H1 (cell line): Measurements from ENCODE around the gene ADAMTS14. TPM values are rescaled to one million over a fixed set of nuclear protein-coding genes. Genes with fewer than 3 reads are reported as not detected.

Experiments used
- CTCF ChIA-PET: fragments of 300-600 bp; sonication (Branson Sonifier 250); formaldehyde crosslinking; loops from one replicate; lab custom pipeline; 2021; ENCODE audit not compliant: partially characterized antibody; lab: Charles Lee
- POLR2A ChIA-PET: fragments of 300-600 bp; sonication (Branson Sonifier 250); formaldehyde crosslinking; loops from one replicate; lab custom pipeline; 2021; ENCODE audit warnings: inconsistent platforms; ENCODE audit not compliant: partially characterized antibody; lab: Charles Lee
- DNase-seq, 2 experiments: peaks; one replicate each; pipeline versions ENCODE4 v3.0.0 to v3.0.0-alpha.2; 2010 to 2022; ENCODE audit warnings: low spot score in 2 of 2, low read depth in 1 of 2, mixed read lengths in 1 of 2
- FAIRE-seq: peaks from 2 replicates; lab custom pipeline; 2011; peaks lifted over from hg19 to GRCh38; lab: Jason Lieb, UNC
- H2AFZ ChIP-seq: 2 replicates; pipeline ENCODE4 v1.8.1; 2012; ENCODE audit warnings: low read length, inconsistent platforms
- H2AK5ac ChIP-seq: 2 replicates; pipeline ENCODE4 v1.6.1; 2013; ENCODE audit warnings: low read depth, low read length
- H2BK120ac ChIP-seq: replicated peaks from 2 replicates; pipeline ENCODE3; 2013; ENCODE audit warnings: low read depth, low read length, inconsistent platforms
- H2BK12ac ChIP-seq: 2 replicates; pipeline ENCODE4 v1.6.1; 2013; ENCODE audit warnings: low read depth, low read length
- H2BK15ac ChIP-seq: 2 replicates; pipeline ENCODE4 v1.6.1; 2013; ENCODE audit warnings: low read length
- H2BK20ac ChIP-seq: 2 replicates; pipeline ENCODE4 v1.6.1; 2013; ENCODE audit warnings: low read length
- H2BK5ac ChIP-seq: 2 replicates; pipeline ENCODE4 v1.6.1; 2013; ENCODE audit warnings: low read depth, low read length
- H3K14ac ChIP-seq: 2 replicates; pipeline ENCODE4 v1.6.1; 2013; ENCODE audit warnings: inconsistent platforms; ENCODE audit not compliant: insufficient read length
- H3K18ac ChIP-seq: 2 replicates; pipeline ENCODE4 v1.6.1; 2013; ENCODE audit warnings: low read length; ENCODE audit errors: extremely low read depth
- H3K23ac ChIP-seq: 2 replicates; pipeline ENCODE4 v1.6.1; 2013; ENCODE audit warnings: inconsistent platforms; ENCODE audit not compliant: insufficient read length
- H3K23me2 ChIP-seq: 2 replicates; pipeline ENCODE4 v1.6.1; 2013; ENCODE audit warnings: low read depth, low read length
- H3K27ac ChIP-seq: 2 replicates; pipeline ENCODE4 v1.6.1; 2011; ENCODE audit warnings: low read depth, low read length, inconsistent platforms
- H3K27me3 ChIP-seq, 4 experiments: replicated peaks in 1 of 4; 1 replicate in 1 of 4; 2 replicates in 3 of 4; pipeline versions ENCODE4 v1.6.1 to v1.8.1; 2011 to 2013; ENCODE audit warnings: low read length in 3 of 4, mild to moderate bottlenecking in 3 of 4, inconsistent platforms in 2 of 4, mixed read lengths in 2 of 4, moderate library complexity in 1 of 4; ENCODE audit not compliant: control insufficient read depth in 3 of 4, insufficient read depth in 3 of 4; ENCODE audit errors: extremely low read depth in 1 of 4
- H3K36me3 ChIP-seq, 4 experiments: 2 replicates each; pipeline versions ENCODE4 v1.6.1 to v1.8.1; 2011 to 2013; ENCODE audit warnings: mild to moderate bottlenecking in 4 of 4, low read length in 3 of 4, moderate library complexity in 2 of 4, control low read depth in 1 of 4, inconsistent platforms in 1 of 4; ENCODE audit not compliant: insufficient read depth in 4 of 4, control insufficient read depth in 2 of 4
- H3K4ac ChIP-seq: replicated peaks from 2 replicates; pipeline ENCODE3; 2013; ENCODE audit warnings: low read length, low read depth, mixed read lengths, inconsistent platforms; ENCODE audit not compliant: insufficient read length
- H3K4me1 ChIP-seq, 4 experiments: replicated peaks in 1 of 4; 1 replicate in 1 of 4; 2 replicates in 3 of 4; pipeline versions ENCODE4 v1.6.1 to v1.8.1; 2011 to 2013; ENCODE audit warnings: low read length in 3 of 4, inconsistent platforms in 2 of 4, mixed read lengths in 1 of 4; ENCODE audit not compliant: insufficient read depth in 4 of 4, control insufficient read depth in 3 of 4
- H3K4me2 ChIP-seq, 2 experiments: 2 replicates each; pipeline versions ENCODE4 v1.6.1 to v1.8.1; 2011 to 2013; ENCODE audit warnings: low read depth in 2 of 2, low read length in 2 of 2, control low read depth in 1 of 2, inconsistent platforms in 1 of 2, mild to moderate bottlenecking in 1 of 2; ENCODE audit not compliant: insufficient read depth in 1 of 2
- H3K4me3 ChIP-seq, 4 experiments: fragments of 200-600, 300-600 bp in 1 of 4; sonication (generic), shearing (Covaris generic), sonication (Bioruptor Twin) in 1 of 4; 2 replicates each; pipeline versions ENCODE4 v1.5.1 to v1.8.1; 2011 to 2016; ENCODE audit warnings: low read length in 4 of 4, low read depth in 3 of 4, control low read depth in 2 of 4, inconsistent platforms in 2 of 4, mild to moderate bottlenecking in 2 of 4, mixed read lengths in 1 of 4, moderate library complexity in 1 of 4; ENCODE audit not compliant: insufficient read depth in 2 of 4; ENCODE audit errors: extremely low read depth in 1 of 4
- H3K56ac ChIP-seq: replicated peaks from 2 replicates; pipeline ENCODE3; 2013; ENCODE audit warnings: low read depth, mild to moderate bottlenecking, mixed read lengths, low read length, inconsistent platforms; ENCODE audit not compliant: insufficient read length
- H3K79me1 ChIP-seq: 2 replicates; pipeline ENCODE4 v1.6.1; 2013; ENCODE audit warnings: low read depth, low read length, control low read depth
- H3K79me2 ChIP-seq, 2 experiments: 2 replicates each; pipeline versions ENCODE4 v1.6.1 to v1.8.1; 2012 to 2013; ENCODE audit warnings: low read length in 2 of 2, mild to moderate bottlenecking in 2 of 2, inconsistent platforms in 1 of 2; ENCODE audit not compliant: insufficient read depth in 2 of 2, control insufficient read depth in 1 of 2
- H3K9ac ChIP-seq, 4 experiments: replicated peaks in 1 of 4; 1 replicate in 1 of 4; 2 replicates in 3 of 4; pipeline versions ENCODE4 v1.6.1 to v1.8.1; 2011 to 2013; ENCODE audit warnings: low read depth in 3 of 4, low read length in 3 of 4, control low read depth in 2 of 4, mild to moderate bottlenecking in 2 of 4, moderate library complexity in 2 of 4, inconsistent platforms in 1 of 4; ENCODE audit errors: extremely low read depth in 1 of 4
- H3K9me3 ChIP-seq, 2 experiments: 2 replicates each; pipeline versions ENCODE4 v1.6.1 to v1.8.1; 2012 to 2013; ENCODE audit warnings: mild to moderate bottlenecking in 2 of 2, moderate library complexity in 2 of 2, control low read depth in 1 of 2, inconsistent platforms in 1 of 2, low read depth in 1 of 2, low read length in 1 of 2, mixed read lengths in 1 of 2; ENCODE audit not compliant: insufficient read depth in 2 of 2
- H4K20me1 ChIP-seq, 2 experiments: replicated peaks in 1 of 2; 2 replicates each; pipeline versions ENCODE3 to v1.8.1; 2011 to 2013; ENCODE audit warnings: inconsistent platforms in 2 of 2, low read length in 2 of 2, mild to moderate bottlenecking in 1 of 2; ENCODE audit not compliant: insufficient read depth in 2 of 2, control insufficient read depth in 1 of 2
- H4K5ac ChIP-seq: 2 replicates; pipeline ENCODE4 v1.6.1; 2013; ENCODE audit warnings: low read length, low read depth, mixed read lengths, inconsistent platforms; ENCODE audit not compliant: insufficient read length
- H4K8ac ChIP-seq: 2 replicates; pipeline ENCODE4 v1.8.0; 2013; ENCODE audit warnings: mild to moderate bottlenecking, moderate library complexity, low read length, inconsistent platforms; ENCODE audit not compliant: insufficient read depth; ENCODE audit errors: extremely low read depth
- H4K91ac ChIP-seq: replicated peaks from 2 replicates; pipeline ENCODE3; 2013; ENCODE audit warnings: low read length, mixed read lengths, inconsistent platforms; ENCODE audit not compliant: insufficient read length
- CEBPB ChIP-seq: IDR thresholded peaks from 2 replicates; pipeline ENCODE4 v1.6.1; 2012; ENCODE audit warnings: low read depth, low read length
- CHD1 ChIP-seq: IDR thresholded peaks from 2 replicates; pipeline ENCODE4 v1.6.1; 2012; ENCODE audit warnings: low read depth, low read length, improper control_type of control experiment
- CTBP2 ChIP-seq: IDR thresholded peaks from 2 replicates; pipeline ENCODE4 v1.7.0; 2011; ENCODE audit warnings: borderline replicate concordance, mild to moderate bottlenecking, moderate library complexity, mixed read lengths, low read length; ENCODE audit not compliant: insufficient read depth, insufficient read length
- GTF2F1 ChIP-seq: IDR thresholded peaks from 2 replicates; pipeline ENCODE4 v1.6.1; 2012; ENCODE audit warnings: low read depth, low read length, improper control_type of control experiment, borderline replicate concordance
- NRF1 ChIP-seq: IDR thresholded peaks from 2 replicates; pipeline ENCODE4 v1.6.1; 2011; ENCODE audit warnings: mild to moderate bottlenecking, low read depth, low read length, improper control_type of control experiment
- RNF2 ChIP-seq: fragments of 200-900, 300-1000 bp; sonication (generic); IDR thresholded peaks from 2 replicates; pipeline ENCODE4 v1.7.1; 2016; ENCODE audit warnings: borderline replicate concordance, low read depth, mild to moderate bottlenecking, antibody characterized with exemption, low read length; ENCODE audit not compliant: poor library complexity, severe bottlenecking; ENCODE audit errors: missing control alignments
- SP1 ChIP-seq: IDR thresholded peaks from 2 replicates; pipeline ENCODE4 v1.6.1; 2011; ENCODE audit warnings: low read depth, low read length
- SRF ChIP-seq: IDR thresholded peaks from 2 replicates; pipeline ENCODE4 v1.6.1; 2011; ENCODE audit warnings: mild to moderate bottlenecking, low read depth, low read length, moderate library complexity
- TCF12 ChIP-seq: IDR thresholded peaks from 2 replicates; pipeline ENCODE4 v1.6.1; 2011; ENCODE audit warnings: low read depth, mild to moderate bottlenecking, low read length
- YY1 ChIP-seq: IDR thresholded peaks from 2 replicates; pipeline ENCODE4 v1.6.1; 2011; ENCODE audit warnings: low read depth, mild to moderate bottlenecking, low read length
- ZNF274 ChIP-seq: IDR thresholded peaks from 2 replicates; pipeline ENCODE4 v1.7.0; 2012; ENCODE audit warnings: low read length, borderline replicate concordance; ENCODE audit errors: extremely low read depth
- WGBS, 2 experiments: shearing (Covaris generic) in 1 of 2; methylation state at CpG; one replicate each; pipeline versions ENCODE4 v1.1.6 to v1.1.7; 2013 to 2015; ENCODE audit warnings: low lambda C conversion rate in 2 of 2, mixed read lengths in 2 of 2, inconsistent platforms in 1 of 2, low coverage in 1 of 2, missing lambda C conversion rate in 1 of 2; ENCODE audit not compliant: insufficient replicate concordance in 2 of 2, insufficient coverage in 1 of 2, insufficient read length in 1 of 2; ENCODE audit errors: extremely low coverage in 1 of 2, missing lambda C conversion rate in 1 of 2; 5-methylcytosine and 5-hydroxymethylcytosine counted together
- polyA plus RNA-seq, 7 experiments: library from polyadenylated mRNA; depleted of rRNA in 3 of 7; stranded (reverse) in 5 of 7; unstranded in 2 of 7; fragments of >200 nt in 5 of 7; fragments of 200-250 nt in 2 of 7; gene quantifications; 1 replicate in 5 of 7; 2 replicates in 1 of 7; 4 replicates in 1 of 7; pipeline versions ENCODE4 v1.2.1 to v1.2.3, GENCODE V29; 2011 to 2013; ENCODE audit warnings: missing spikeins in 2 of 7, mixed read lengths in 2 of 7
- total RNA-seq: library from RNA; stranded (reverse); fragmentation: NEBNext Ultra II Directional; extraction: Animal tissue kit (Norgen Biotek cat#: 25700); gene quantifications from 2 replicates; pipeline ENCODE4 v1.2.1, GENCODE V29; 2021

The ADAMTS14 gene
- total and polyA plus RNA-seq, 2 of the 8 experiments (the other 6 are each of a cell fraction or from before 2014, with no cell fraction given): 2.0 to 2.3 TPM

GRCh38 chr10:70678757-70679489, 6.6 kb downstream of the ADAMTS14 start:
- Histone ChIP-seq H3K18ac (no peak overlapping the region), H3K14ac (no peak overlapping the region), H2BK5ac (no peak overlapping the region), H3K36me3 (no peaks in the 10 kb centered on the region), H3K27ac (no peak overlapping the region), H3K79me1 (no peaks in the 10 kb centered on the region; the same call in 1 of the 2 replicates), H3K23ac (no peak overlapping the region), H4K91ac (no peak overlapping the region), H2BK120ac (no peak overlapping the region), H3K4me2 (no peak overlapping the region), H3K4ac (no peak overlapping the region), H3K27me3 (no peaks in the 10 kb centered on the region), H3K4me3 (no peak overlapping the region), H3K79me2 (no peaks in the 10 kb centered on the region), H4K20me1 (no peaks in the 10 kb centered on the region), H4K8ac (no peak overlapping the region), H2AFZ (no peak overlapping the region), H3K9ac (no peak overlapping the region), H3K9me3 (no peaks in the 10 kb centered on the region), H2BK12ac (no peak overlapping the region), H2AK5ac (no peak overlapping the region), H3K56ac (no peak overlapping the region), H2BK15ac (0 out of 2 replicates have a peak overlapping the region, but pooled peaks have one; percentile 46), H3K23me2 (no peaks in the 10 kb centered on the region), H3K4me1 (peaks cover 0 to 4% (median 1%) of the 10 kb centered on the region in 4 experiments; a peak in 2 of 7 replicates), H2BK20ac (no peak overlapping the region), H4K5ac (no peak overlapping the region)
- no peak for DNase-seq
- 82% methylated on average over 3 of the region's 3 CpGs; no CpG with 5 or more reads in 1 of the 2 experiments for WGBS, 2 experiments
- POLR2A ChIA-PET: interaction anchor here (1.4 kb wide), 1 partner anchor 9 kb away, joined by 5 read pairs; no protein-coding TSS in a partner anchor
- CTCF ChIA-PET: interaction anchor here (2.0 kb wide), 1 partner anchor 76 kb away, joined by 5 read pairs; no protein-coding TSS in a partner anchor
- no peak for FAIRE-seq
- TF ChIP-seq GTF2F1 (no peak), NRF1 (no peak), SP1 (no peak), CTBP2 (no peak), TCF12 (no peak), CEBPB (no peak), YY1 (no peak), SRF (no peak), CHD1 (no peak), ZNF274 (no peak), RNF2 (no peak)
